ENCODE measurements around the gene DGKI. TPM values are rescaled to one million over a fixed set of nuclear protein-coding genes. Genes with fewer than 3 reads are reported as not detected.

Gene DGKI
- total RNA-seq, 2 donors from 2014 or later, result 1.5 to 4.4 TPM

- peaks cover 0 to 2% of the 10 kb centered on the region in 2 donors for H3K4me1 Mint-ChIP-seq (ENCODE audit: low read depth in 2 of 2)
- ATAC-seq (no peak), DNase-seq (ENCODE audit: low spot score) (no peak)
- H3K36me3 Mint-ChIP-seq, result peaks cover 21% of the 10 kb centered on the region
- no peak overlapping the region for H3K4me3 Mint-ChIP-seq
- H3K27me3 Mint-ChIP-seq, result no peaks in the 10 kb centered on the region
- H3K27ac Mint-ChIP-seq, result no peak overlapping the region
- no peaks in the 10 kb centered on the region for H3K9me3 Mint-ChIP-seq
Measured at GRCh38 chr7:137862358-137862757, 15.6 kb upstream of the DGKI start.

- Mint-ChIP-seq H3K27me3 (no peaks in the 10 kb centered on the region), H3K4me3 (no peak overlapping the region), H3K4me1 (ENCODE audit: low read depth in 2 of 2) (peaks cover 0 to 2% of the 10 kb centered on the region in 2 donors), H3K9me3 (no peaks in the 10 kb centered on the region), H3K36me3 (peaks cover 13% of the 10 kb centered on the region), H3K27ac (no peak overlapping the region)
- ATAC-seq (no peak), DNase-seq (ENCODE audit: low spot score) (no peak)
Measured at GRCh38 chr7:137860542-137860941, 13.8 kb upstream of the DGKI start.

DNA sequence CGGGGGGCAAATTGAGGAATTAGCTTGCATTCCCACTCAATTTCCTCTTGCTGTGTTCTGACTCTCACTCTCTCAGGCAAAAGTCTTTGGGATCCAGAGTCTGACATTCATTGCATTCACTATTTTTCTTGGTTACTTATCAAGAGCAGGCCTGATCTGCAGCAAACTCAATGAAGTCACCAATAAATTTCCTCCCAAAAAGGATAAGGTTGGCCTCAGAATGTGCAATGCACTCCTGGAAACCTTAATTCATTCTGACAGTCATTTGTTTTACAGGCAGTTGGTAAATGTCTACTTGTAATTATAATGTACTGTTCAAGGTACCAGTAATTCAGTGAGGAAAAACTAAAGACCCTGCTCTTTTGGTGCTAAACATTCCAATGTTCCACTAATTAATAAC, 6.3 kb upstream of the DGKI start:
- peaks cover 6% of the 10 kb centered on the region for H3K36me3 Mint-ChIP-seq
- peaks cover 0 to 3% of the 10 kb centered on the region in 2 donors for H3K4me1 Mint-ChIP-seq (ENCODE audit: low read depth in 2 of 2)

GRCh38 chr7:137852108-137852507, 5.3 kb upstream of the DGKI start:
- H3K4me3 Mint-ChIP-seq, result no peak overlapping the region
- H3K27ac Mint-ChIP-seq, result no peak overlapping the region
- H3K36me3 Mint-ChIP-seq, result peaks cover 6% of the 10 kb centered on the region
- ATAC-seq (no peak), DNase-seq (ENCODE audit: low spot score) (no peak)
- H3K4me1 Mint-ChIP-seq (ENCODE audit: low read depth in 2 of 2), result peaks cover 0 to 3% of the 10 kb centered on the region in 2 donors
- H3K27me3 Mint-ChIP-seq, result peaks cover 11 to 16% of the 10 kb centered on the region in 2 donors
- no peaks in the 10 kb centered on the region for H3K9me3 Mint-ChIP-seq

More for the DNA sequence above, 6.3 kb upstream of the DGKI start:
- no peak for DNase-seq (ENCODE audit: low spot score)
- ATAC-seq, result no peak
- H3K27me3 Mint-ChIP-seq, result peaks cover 9 to 11% of the 10 kb centered on the region in 2 donors
- H3K27ac Mint-ChIP-seq, result no peak overlapping the region
- H3K9me3 Mint-ChIP-seq, result no peaks in the 10 kb centered on the region
- H3K4me3 Mint-ChIP-seq, result no peak overlapping the region

DNA sequence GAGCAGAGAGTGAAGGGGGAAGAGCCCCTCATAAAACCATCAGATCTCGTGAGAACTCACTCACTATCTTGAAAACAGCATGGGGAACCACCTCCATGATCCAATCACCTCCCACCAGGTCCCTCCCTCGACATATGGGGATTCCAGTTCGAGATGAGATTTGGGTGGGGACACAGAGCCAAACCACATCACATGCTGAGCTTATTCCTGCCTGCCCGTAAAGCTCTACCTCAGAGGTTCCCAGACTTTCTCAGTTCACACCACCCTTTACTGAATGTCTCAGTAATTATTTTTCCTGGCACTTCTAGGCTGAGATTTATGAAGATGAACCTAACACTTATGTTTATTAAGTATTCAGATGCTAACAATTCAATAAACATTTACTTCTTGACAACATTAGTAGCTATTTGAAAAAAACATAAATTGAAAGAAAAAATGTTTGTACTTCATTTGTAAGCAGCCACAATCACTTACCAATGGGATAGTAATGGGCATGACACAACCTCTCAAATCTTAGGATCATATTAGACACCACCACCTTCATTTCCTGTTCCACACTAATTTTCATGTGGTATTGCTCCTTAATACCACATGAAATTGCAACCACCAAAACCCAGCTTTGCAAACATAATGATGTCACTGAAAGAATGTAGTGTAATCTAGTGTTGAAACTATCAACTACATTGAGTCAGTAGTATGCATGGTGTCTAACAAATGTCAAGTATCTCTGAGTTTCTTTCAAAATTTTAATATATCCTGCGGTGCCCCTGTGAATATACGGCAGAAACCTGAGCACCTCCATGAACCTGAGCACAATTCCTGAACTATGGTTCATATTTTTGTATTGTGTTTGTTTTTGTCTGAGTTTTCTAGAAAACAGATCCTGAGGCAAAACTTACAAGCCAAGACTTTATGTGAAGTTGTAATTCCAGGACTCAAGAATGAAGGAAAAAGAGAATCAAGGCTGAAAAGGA, 4.5 kb upstream of the DGKI start:
- no peak for ATAC-seq
- Mint-ChIP-seq H3K36me3 (peaks cover 6% of the 10 kb centered on the region), H3K4me3 (no peak overlapping the region), H3K27ac (no peak overlapping the region), H3K4me1 (ENCODE audit: low read depth in 2 of 2) (peaks cover 0 to 3% of the 10 kb centered on the region in 2 donors), H3K27me3 (peaks cover 11 to 16% of the 10 kb centered on the region in 2 donors), H3K9me3 (no peaks in the 10 kb centered on the region)
- DNase-seq (ENCODE audit: low spot score), result no peak

GRCh38 chr7:137850571-137850970, 3.8 kb upstream of the DGKI start:
- Mint-ChIP-seq H3K27me3 (peaks cover 18 to 22% of the 10 kb centered on the region in 2 donors), H3K27ac (no peak overlapping the region), H3K36me3 (peaks cover 2% of the 10 kb centered on the region), H3K4me3 (no peak overlapping the region), H3K9me3 (no peaks in the 10 kb centered on the region), H3K4me1 (ENCODE audit: low read depth in 2 of 2) (peaks cover 0 to 7% of the 10 kb centered on the region in 2 donors)
- no peak for ATAC-seq
- DNase-seq (ENCODE audit: low spot score), result no peak

GRCh38 chr7:137848095-137848494, 1.3 kb upstream of the DGKI start:
- H3K27me3 Mint-ChIP-seq, result peaks cover 35 to 45% of the 10 kb centered on the region in 2 donors
- peaks cover 0 to 7% of the 10 kb centered on the region in 2 donors for H3K4me1 Mint-ChIP-seq (ENCODE audit: low read depth in 2 of 2)
- H3K9me3 Mint-ChIP-seq, result no peaks in the 10 kb centered on the region
- ATAC-seq (no peak), DNase-seq (ENCODE audit: low spot score) (no peak)
- no peaks in the 10 kb centered on the region for H3K36me3 Mint-ChIP-seq
- H3K4me3 Mint-ChIP-seq, result peak overlapping the region; percentile 11
- H3K27ac Mint-ChIP-seq, result no peak overlapping the region

DNA sequence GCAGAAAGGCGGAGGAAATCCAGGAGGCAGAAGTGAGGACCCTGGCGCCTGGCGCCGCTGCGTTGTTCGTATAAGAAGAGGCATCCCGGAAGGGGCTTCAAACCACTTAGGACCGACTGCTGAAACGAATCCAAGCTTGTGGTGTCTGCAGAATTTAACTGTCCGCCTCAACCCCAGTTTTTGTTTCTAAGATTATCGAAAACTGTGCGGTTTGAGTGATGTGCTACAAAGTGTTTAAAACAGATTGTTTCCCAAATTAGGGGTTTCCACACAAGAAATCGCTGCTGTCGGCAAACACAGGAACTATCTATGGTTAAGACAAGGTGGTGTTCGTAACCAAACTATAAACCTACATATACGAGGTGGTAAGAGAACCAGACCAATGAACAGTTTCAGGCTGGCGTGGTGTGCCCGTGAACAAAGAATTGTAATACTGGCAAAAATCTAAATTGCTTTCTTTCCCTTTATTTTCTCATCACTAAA, 835 bp upstream of the DGKI start:
- Mint-ChIP-seq H3K9me3 (no peaks in the 10 kb centered on the region), H3K4me3 (peak overlapping the region; percentile 11), H3K27me3 (peaks cover 35 to 49% of the 10 kb centered on the region in 2 donors), H3K27ac (no peak overlapping the region), H3K36me3 (no peaks in the 10 kb centered on the region), H3K4me1 (ENCODE audit: low read depth in 2 of 2) (peaks cover 0 to 7% of the 10 kb centered on the region in 2 donors)
- ATAC-seq (no peak), DNase-seq (ENCODE audit: low spot score) (no peak)

GRCh38 chr7:137846549-137846826, 286 bp downstream of the DGKI start:
- no peak for DNase-seq (ENCODE audit: low spot score)

GRCh38 chr7:137844677-137845425, 1.9 kb downstream of the DGKI start:
- peaks cover 0 to 7% of the 10 kb centered on the region in 2 donors for H3K4me1 Mint-ChIP-seq (ENCODE audit: low read depth in 2 of 2)
- H3K4me3 Mint-ChIP-seq, result no peak overlapping the region
- DNase-seq (ENCODE audit: low spot score) (no peak), ATAC-seq (no peak)
- no peak overlapping the region for H3K27ac Mint-ChIP-seq
- no peaks in the 10 kb centered on the region for H3K9me3 Mint-ChIP-seq
- no peaks in the 10 kb centered on the region for H3K36me3 Mint-ChIP-seq
- H3K27me3 Mint-ChIP-seq, result peaks cover 47 to 68% of the 10 kb centered on the region in 2 donors

More at GRCh38 chr7:137846549-137846826, 286 bp downstream of the DGKI start:
- no peak for ATAC-seq
- Mint-ChIP-seq H3K9me3 (no peaks in the 10 kb centered on the region), H3K4me1 (ENCODE audit: low read depth in 2 of 2) (peaks cover 0 to 7% of the 10 kb centered on the region in 2 donors), H3K27me3 (peaks cover 41 to 60% of the 10 kb centered on the region in 2 donors), H3K4me3 (no peak overlapping the region), H3K36me3 (no peaks in the 10 kb centered on the region), H3K27ac (no peak overlapping the region)

DNA sequence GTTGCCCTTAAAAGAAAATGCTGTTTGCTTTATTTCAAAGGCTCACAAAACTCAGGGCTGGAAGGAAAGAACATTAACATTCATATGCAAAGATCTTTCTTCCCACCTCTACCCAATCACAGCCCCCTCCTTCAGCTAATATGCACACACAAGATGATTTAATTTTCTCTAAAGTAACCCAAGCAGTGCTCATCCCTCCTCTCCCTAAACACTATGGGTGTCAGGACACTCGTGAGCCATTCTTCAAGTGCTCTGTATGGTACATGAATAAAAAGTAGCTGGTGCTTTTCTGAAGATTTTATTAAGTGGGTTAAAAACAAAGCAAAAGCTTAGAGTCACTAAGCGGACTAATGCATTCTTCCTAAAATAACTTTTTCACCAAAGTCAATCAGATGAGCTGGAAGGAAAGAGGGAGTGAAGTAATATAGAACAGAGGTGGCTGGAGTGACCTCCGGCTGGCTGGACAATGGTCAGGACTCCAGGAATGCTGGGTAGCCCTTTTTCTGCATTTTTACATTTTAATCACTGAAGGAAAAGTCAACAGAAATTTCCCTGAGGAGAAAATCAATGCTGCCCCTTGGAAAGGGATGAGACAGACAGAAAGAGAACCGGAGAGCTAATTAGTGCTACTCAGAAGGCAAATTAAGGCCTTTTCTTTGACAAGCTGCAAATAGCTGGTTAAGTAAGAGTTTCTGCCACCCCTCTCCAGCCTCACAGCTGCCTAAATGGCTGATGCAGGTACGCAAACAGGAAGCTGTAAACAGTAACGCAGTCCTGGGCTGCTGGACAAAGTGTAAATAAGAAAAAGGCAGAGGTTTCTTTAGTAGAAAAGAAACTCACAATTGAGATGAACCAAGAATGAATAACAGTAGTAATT, 6.6 kb downstream of the DGKI start:
- DNase-seq (ENCODE audit: low spot score) (no peak), ATAC-seq (no peak)
- H3K4me3 Mint-ChIP-seq, result no peak overlapping the region
- H3K4me1 Mint-ChIP-seq (ENCODE audit: low read depth in 2 of 2), result no peaks in the 10 kb centered on the region
- H3K36me3 Mint-ChIP-seq, result no peaks in the 10 kb centered on the region
- H3K9me3 Mint-ChIP-seq, result no peaks in the 10 kb centered on the region
- no peak overlapping the region for H3K27ac Mint-ChIP-seq
- peaks cover 46 to 63% of the 10 kb centered on the region in 2 donors for H3K27me3 Mint-ChIP-seq

DNA sequence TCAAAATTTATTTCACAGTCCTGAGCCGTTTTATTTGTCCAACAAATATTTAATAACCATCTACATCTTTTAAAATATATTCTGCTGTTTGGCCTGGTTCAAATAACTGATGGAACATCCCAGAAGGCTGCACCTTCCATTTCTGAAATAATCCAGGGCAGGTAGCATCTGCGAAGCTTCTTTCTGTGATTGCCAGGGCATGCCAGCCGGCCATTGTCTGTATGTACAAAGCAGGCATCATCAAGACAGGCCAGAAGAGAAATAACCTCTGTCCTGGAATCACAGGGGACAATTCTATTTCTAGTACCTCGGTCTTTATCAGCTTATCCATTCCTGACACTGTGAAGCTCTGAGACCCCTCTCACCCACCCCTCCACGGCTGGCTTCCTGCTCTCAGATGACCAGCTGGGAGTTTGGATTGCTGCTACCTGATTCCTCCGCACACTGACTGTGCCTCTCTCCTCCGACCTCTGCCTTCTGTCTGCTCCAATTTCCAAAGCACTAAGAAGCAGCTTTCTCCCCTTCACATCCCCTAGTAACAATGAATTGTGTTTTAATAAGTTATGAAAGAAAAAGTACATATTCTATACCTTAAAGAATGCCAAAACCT, 8.0 kb downstream of the DGKI start:
- H3K27me3 Mint-ChIP-seq, result peaks cover 37 to 50% of the 10 kb centered on the region in 2 donors

GRCh38 chr7:137836541-137836940, 10.2 kb downstream of the DGKI start:
- H3K27ac Mint-ChIP-seq, result no peak overlapping the region
- ATAC-seq, result no peak
- peaks cover 8% of the 10 kb centered on the region for H3K36me3 Mint-ChIP-seq
- peaks cover 30 to 34% of the 10 kb centered on the region in 2 donors for H3K27me3 Mint-ChIP-seq
- DNase-seq (ENCODE audit: low spot score), result no peak
- no peak overlapping the region for H3K4me3 Mint-ChIP-seq
- no peaks in the 10 kb centered on the region for H3K4me1 Mint-ChIP-seq (ENCODE audit: low read depth in 2 of 2)
- H3K9me3 Mint-ChIP-seq, result peaks cover 8% of the 10 kb centered on the region

More for the DNA sequence above, 8.0 kb downstream of the DGKI start:
- DNase-seq (ENCODE audit: low spot score), result no peak
- H3K4me1 Mint-ChIP-seq (ENCODE audit: low read depth in 2 of 2), result no peaks in the 10 kb centered on the region
- ATAC-seq, result no peak
- no peaks in the 10 kb centered on the region for H3K36me3 Mint-ChIP-seq
- H3K9me3 Mint-ChIP-seq, result no peaks in the 10 kb centered on the region
- H3K27ac Mint-ChIP-seq, result no peak overlapping the region
- H3K4me3 Mint-ChIP-seq, result no peak overlapping the region
